Upper lobe of left lung (tissue), 6 donors: Measurements from ENCODE around the gene RAB6B. TPM values are rescaled to one million over a fixed set of nuclear protein-coding genes. Genes with fewer than 3 reads are reported as not detected.

ENCODE experiments used
- ATAC-seq, 2 donors: fragments of 200-7000 bp; cut with Tn5 transposase; one replicate each; pipeline ENCODE4 v1.9.1; 2022; ENCODE audit warnings: mild to moderate bottlenecking in 2 of 2, moderate library complexity in 2 of 2; ENCODE audit not compliant: low FRiP score in 2 of 2
- DNase-seq, 2 donors: peaks; one replicate each; pipeline ENCODE4 v3.0.0-alpha.2; 2019 to 2020
- H3K27ac ChIP-seq, 4 donors: fragments of 200-600 bp; sonication (generic); one replicate each; pipeline ENCODE4 v1.5.1; 2016 to 2019
- H3K27me3 ChIP-seq, 4 donors: fragments of 200-600 bp; sonication (generic); one replicate each; pipeline ENCODE4 v1.5.1; 2017 to 2019
- H3K36me3 ChIP-seq, 4 donors: fragments of 200-600 bp; sonication (generic); one replicate each; pipeline ENCODE4 v1.5.1; 2016 to 2019
- H3K4me1 ChIP-seq, 4 donors: fragments of 200-600 bp; sonication (generic); one replicate each; pipeline ENCODE4 v1.5.1; 2018 to 2019
- H3K4me3 ChIP-seq, 4 donors: fragments of 200-600 bp; sonication (generic); one replicate each; pipeline ENCODE4 v1.5.1; 2017 to 2019; ENCODE audit warnings: mild to moderate bottlenecking in 2 of 4, moderate library complexity in 1 of 4
- H3K9me3 ChIP-seq, 4 donors: fragments of 200-600 bp; sonication (generic); one replicate each; pipeline ENCODE4 v1.5.1; 2018 to 2019
- CTCF ChIP-seq, 6 experiments: fragments of 450-650 bp in 4 of 6; fragments of 200-600 bp in 2 of 6; sonication (generic) in 2 of 6; IDR thresholded peaks; one replicate each; pipeline ENCODE4 v1.5.1; 2016 to 2019; ENCODE audit warnings: antibody characterized with exemption in 6 of 6
- EP300 ChIP-seq, 4 donors: sonication (generic); formaldehyde crosslinking; IDR thresholded peaks; one replicate each; pipeline ENCODE4 v1.5.1; 2017; ENCODE audit warnings: antibody characterized with exemption in 4 of 4, control low read depth in 2 of 4
- POLR2A ChIP-seq, 4 donors: fragments of 450-650 bp; IDR thresholded peaks; one replicate each; pipeline ENCODE4 v1.5.1; 2016 to 2017; ENCODE audit warnings: antibody characterized with exemption in 4 of 4, mild to moderate bottlenecking in 2 of 4
- POLR2AphosphoS5 ChIP-seq, 2 donors: sonication (generic); formaldehyde crosslinking; IDR thresholded peaks; one replicate each; pipeline ENCODE4 v1.5.1; 2017; ENCODE audit warnings: antibody characterized with exemption in 2 of 2
- WGBS, 2 donors: methylation state at CpG; one replicate each; pipeline ENCODE4 v1.1.5; 2017 to 2018; 5-methylcytosine and 5-hydroxymethylcytosine counted together
- total RNA-seq, 6 donors: library from RNA; depleted of rRNA in 4 of 6; stranded (reverse); fragments of >200 nt in 4 of 6; gene quantifications; one replicate each; pipeline versions ENCODE4 v1.1.0 to v1.2.1, GENCODE V29; 2016 to 2021
- donor health status: DM: no; HTN: no; CAD: no; lungs with moderate emphysema.
- donor health status: DM: no; HTN: yes; CAD: no; lungs with severe emphysema.

RAB6B gene
- total RNA-seq, 6 donors from 2014 or later, result 1.00 to 6.3 (median 2.8) TPM

- no peak for ATAC-seq
- no peak for TF ChIP-seq POLR2AphosphoS5 (IDR thresholded peaks at IDR 0.05)
- H3K36me3 ChIP-seq, result no peaks in the 10 kb centered on the region
- no peaks in the 10 kb centered on the region for H3K4me1 ChIP-seq
- H3K4me3 ChIP-seq, result no peak overlapping the region
- no peak for DNase-seq
- WGBS, 2 donors, result 87 to 91% methylated on average over 5 of the region's 5 CpGs
- no peaks in the 10 kb centered on the region for H3K9me3 ChIP-seq
- H3K27me3 ChIP-seq, result no peaks in the 10 kb centered on the region
- no peak overlapping the region for H3K27ac ChIP-seq
Measured at GRCh38 chr3:133853063-133853924, 42.4 kb downstream of the RAB6B start.

GRCh38 chr3:133851931-133852330 is 43.8 kb downstream of the RAB6B start:
- WGBS, 2 donors, result 92 to 100% methylated on average over 7 to 8 of the region's 8 CpGs
- no peaks in the 10 kb centered on the region for H3K4me1 ChIP-seq
- H3K27me3 ChIP-seq, result no peaks in the 10 kb centered on the region
- H3K36me3 ChIP-seq, result no peaks in the 10 kb centered on the region
- no peaks in the 10 kb centered on the region for H3K9me3 ChIP-seq
- DNase-seq, result no peak
- no peak overlapping the region for H3K27ac ChIP-seq
- ATAC-seq, result no peak
- TF ChIP-seq EP300 (IDR thresholded peaks at IDR 0.05), result no peak
- no peak for TF ChIP-seq POLR2A (IDR thresholded peaks at IDR 0.05)
- no peak for TF ChIP-seq POLR2AphosphoS5 (IDR thresholded peaks at IDR 0.05)
- no peak for TF ChIP-seq CTCF (IDR thresholded peaks at IDR 0.05)
- no peak overlapping the region for H3K4me3 ChIP-seq

- ATAC-seq, result no peak
- no peak for DNase-seq
- WGBS, 2 donors, result 69 to 72% methylated on average over 5 of the region's 5 CpGs
Measured at GRCh38 chr3:133851266-133851906, 44.3 kb downstream of the RAB6B start.

GRCh38 chr3:133850034-133850433 is 45.6 kb downstream of the RAB6B start:
- Histone ChIP-seq H3K36me3 (no peaks in the 10 kb centered on the region), H3K4me3 (no peak overlapping the region), H3K9me3 (no peaks in the 10 kb centered on the region), H3K27me3 (no peaks in the 10 kb centered on the region), H3K4me1 (no peaks in the 10 kb centered on the region), H3K27ac (no peak overlapping the region)
- DNase-seq, result no peak
- ATAC-seq, result no peak
- 91 to 96% methylated on average over 1 of the region's 1 CpG for WGBS, 2 donors
- TF ChIP-seq POLR2A (IDR thresholded peaks at IDR 0.05) (no peak), CTCF (IDR thresholded peaks at IDR 0.05) (no peak), EP300 (IDR thresholded peaks at IDR 0.05) (no peak)

More at GRCh38 chr3:133851266-133851906, 44.3 kb downstream of the RAB6B start:
- Histone ChIP-seq H3K36me3 (no peaks in the 10 kb centered on the region), H3K4me3 (no peak overlapping the region), H3K27ac (no peak overlapping the region), H3K4me1 (no peaks in the 10 kb centered on the region), H3K9me3 (no peaks in the 10 kb centered on the region), H3K27me3 (no peaks in the 10 kb centered on the region)
- no peak for TF ChIP-seq EP300 (IDR thresholded peaks at IDR 0.05)
- TF ChIP-seq POLR2A (IDR thresholded peaks at IDR 0.05), result no peak
- no peak for TF ChIP-seq POLR2AphosphoS5 (IDR thresholded peaks at IDR 0.05)
- TF ChIP-seq CTCF (IDR thresholded peaks at IDR 0.05), result no peak

GRCh38 chr3:133849346-133849745 is 46.3 kb downstream of the RAB6B start:
- ATAC-seq (no peak), DNase-seq (no peak)
- no peaks in the 10 kb centered on the region for H3K4me1 ChIP-seq
- H3K36me3 ChIP-seq, result no peaks in the 10 kb centered on the region
- no peak overlapping the region for H3K27ac ChIP-seq
- H3K27me3 ChIP-seq, result no peaks in the 10 kb centered on the region
- H3K9me3 ChIP-seq, result no peaks in the 10 kb centered on the region
- no peak for TF ChIP-seq CTCF (IDR thresholded peaks at IDR 0.05)
- TF ChIP-seq EP300 (IDR thresholded peaks at IDR 0.05), result no peak
- no peak for TF ChIP-seq POLR2AphosphoS5 (IDR thresholded peaks at IDR 0.05)
- no peak for TF ChIP-seq POLR2A (IDR thresholded peaks at IDR 0.05)
- no peak overlapping the region for H3K4me3 ChIP-seq
